ENCODE results near the gene RFC4.

DNA sequence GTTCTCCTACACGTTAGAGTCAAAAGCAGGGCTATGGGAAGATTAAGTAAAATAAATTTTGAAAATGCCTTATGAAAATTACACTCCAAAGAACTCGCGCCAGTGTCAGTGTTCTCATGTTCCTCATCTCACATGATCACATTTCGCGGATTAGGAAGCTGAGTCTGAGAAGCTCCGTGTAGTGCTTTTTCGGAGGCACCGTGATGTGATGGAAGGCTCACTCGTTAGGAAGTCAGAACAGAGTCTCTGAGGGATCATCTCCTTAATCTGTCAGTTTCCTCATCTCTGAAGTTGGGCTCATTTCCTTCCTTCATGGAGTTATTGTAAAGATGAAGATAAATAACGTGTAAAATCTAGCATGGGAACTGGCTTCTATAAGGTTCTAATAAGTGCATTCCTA, 39.5 kb upstream of the RFC4 start:
- no peak for TF ChIP-seq POLR2A (IDR thresholded peaks at IDR 0.05; ENCODE audit: low read depth)
- TF ChIP-seq, protein P1, sequence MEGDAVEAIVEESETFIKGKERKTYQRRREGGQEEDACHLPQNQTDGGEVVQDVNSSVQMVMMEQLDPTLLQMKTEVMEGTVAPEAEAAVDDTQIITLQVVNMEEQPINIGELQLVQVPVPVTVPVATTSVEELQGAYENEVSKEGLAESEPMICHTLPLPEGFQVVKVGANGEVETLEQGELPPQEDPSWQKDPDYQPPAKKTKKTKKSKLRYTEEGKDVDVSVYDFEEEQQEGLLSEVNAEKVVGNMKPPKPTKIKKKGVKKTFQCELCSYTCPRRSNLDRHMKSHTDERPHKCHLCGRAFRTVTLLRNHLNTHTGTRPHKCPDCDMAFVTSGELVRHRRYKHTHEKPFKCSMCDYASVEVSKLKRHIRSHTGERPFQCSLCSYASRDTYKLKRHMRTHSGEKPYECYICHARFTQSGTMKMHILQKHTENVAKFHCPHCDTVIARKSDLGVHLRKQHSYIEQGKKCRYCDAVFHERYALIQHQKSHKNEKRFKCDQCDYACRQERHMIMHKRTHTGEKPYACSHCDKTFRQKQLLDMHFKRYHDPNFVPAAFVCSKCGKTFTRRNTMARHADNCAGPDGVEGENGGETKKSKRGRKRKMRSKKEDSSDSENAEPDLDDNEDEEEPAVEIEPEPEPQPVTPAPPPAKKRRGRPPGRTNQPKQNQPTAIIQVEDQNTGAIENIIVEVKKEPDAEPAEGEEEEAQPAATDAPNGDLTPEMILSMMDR (IDR thresholded peaks at IDR 0.05): no peak
- TF ChIP-seq POLR2AphosphoS5 (IDR thresholded peaks at IDR 0.05): no peak
- no peak for TF ChIP-seq EP300 (IDR thresholded peaks at IDR 0.05)

All from esophagus muscularis mucosa (tissue), 4 donors.